HG02678 (cell line): Measurements from ENCODE around the gene OR2M2.

Experiments used
- ATAC-seq: cut with Tn5 transposase; IDR thresholded peaks from one replicate; pipeline ENCODE4 v1.9.1; 2021; ENCODE audit warnings: mild to moderate bottlenecking, moderate library complexity; ENCODE audit not compliant: unreplicated experiment

The OR2M2 gene, protein sequence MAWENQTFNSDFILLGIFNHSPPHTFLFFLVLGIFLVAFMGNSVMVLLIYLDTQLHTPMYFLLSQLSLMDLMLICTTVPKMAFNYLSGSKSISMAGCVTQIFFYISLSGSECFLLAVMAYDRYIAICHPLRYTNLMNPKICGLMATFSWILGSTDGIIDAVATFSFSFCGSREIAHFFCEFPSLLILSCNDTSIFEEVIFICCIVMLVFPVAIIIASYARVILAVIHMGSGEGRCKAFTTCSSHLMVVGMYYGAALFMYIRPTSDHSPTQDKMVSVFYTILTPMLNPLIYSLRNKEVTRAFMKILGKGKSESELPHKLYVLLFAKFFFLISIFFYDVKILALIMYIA

DNA sequence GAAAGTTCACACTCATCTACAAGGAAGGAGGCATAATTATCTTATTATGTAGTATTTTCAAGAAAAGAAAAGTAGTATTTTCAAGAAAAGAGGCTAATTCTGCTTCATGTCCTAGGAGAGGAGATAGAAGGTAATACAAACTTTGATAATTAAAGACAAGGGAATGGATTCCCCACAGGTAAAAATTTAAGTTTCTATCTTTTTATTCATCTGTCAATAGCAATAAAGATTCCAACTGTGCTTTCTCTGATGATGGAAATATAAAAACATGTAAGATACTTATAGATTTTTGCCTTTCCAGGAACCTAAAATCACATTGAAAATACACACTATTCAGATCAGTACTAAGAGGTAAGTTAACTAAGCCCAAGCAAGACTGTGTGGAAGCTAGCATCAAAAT is at the start of gene OR2M2:
Gene OR2M2 (plus strand): TSS at position 301 of the 400 bp plus-strand sequence. CDS start 5,165 bp downstream, outside the sequence.
- ATAC-seq: no peak

DNA sequence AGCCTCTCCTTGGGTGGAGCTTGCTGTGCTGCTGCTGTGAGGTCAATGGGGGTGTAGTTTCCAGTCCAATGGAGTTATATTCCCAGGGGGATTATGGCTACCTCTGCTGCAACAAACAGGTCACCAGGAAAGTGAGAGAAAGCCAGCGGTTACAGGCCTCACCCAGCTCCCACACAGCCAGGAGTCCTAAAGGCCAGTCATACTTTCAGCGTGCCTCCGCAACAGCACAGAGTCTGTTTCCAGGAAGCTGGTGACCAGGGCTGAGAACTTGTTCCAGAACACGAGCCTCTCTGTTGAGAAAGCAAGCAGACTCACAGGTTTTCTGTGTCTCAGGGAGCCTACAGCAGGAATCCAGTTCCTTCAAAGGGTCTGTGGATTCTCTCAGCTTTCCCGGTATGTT is 47.0 kb upstream of the OR2M2 start:
- ATAC-seq: no peak

DNA sequence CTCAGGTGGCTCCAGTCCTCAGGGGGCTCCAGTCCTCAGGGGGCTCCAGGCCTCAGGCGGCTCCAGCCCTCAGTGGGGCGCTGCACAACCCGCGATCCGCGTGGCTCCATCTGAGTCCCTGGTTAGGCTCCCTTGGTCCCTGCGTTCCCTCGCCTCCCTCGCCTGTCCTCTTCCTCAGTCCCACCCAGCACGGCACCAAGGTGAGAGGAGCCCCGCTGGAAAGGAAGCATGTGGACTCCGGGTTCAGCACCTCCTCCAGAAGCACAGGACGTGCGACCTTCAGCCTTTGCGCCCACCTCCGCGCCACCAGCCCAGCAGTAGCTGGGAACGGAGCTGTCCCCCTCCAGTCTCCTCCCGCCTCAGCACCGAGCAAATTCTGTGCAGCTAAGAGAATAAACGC is 37.8 kb upstream of the OR2M2 start:
- ATAC-seq: no peak

DNA sequence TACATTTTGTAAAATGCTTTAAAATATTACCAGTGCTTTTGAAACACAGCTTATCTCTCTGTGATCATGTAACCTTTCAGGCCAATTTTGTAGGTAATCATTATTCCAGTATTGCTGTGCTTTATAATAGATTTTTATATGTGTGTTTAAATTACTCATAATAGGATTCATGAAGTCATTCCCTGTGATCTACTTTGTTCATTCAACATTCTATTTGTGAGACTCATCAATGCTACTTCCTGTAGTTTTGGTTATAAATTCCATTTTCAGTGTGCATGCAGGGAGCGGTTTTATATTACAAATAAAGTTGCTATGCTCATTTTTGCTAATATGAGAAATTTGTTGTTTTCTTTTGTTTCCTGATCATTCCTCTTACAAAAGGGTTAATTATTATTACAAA is 33.8 kb upstream of the OR2M2 start:
- ATAC-seq: no peak

DNA sequence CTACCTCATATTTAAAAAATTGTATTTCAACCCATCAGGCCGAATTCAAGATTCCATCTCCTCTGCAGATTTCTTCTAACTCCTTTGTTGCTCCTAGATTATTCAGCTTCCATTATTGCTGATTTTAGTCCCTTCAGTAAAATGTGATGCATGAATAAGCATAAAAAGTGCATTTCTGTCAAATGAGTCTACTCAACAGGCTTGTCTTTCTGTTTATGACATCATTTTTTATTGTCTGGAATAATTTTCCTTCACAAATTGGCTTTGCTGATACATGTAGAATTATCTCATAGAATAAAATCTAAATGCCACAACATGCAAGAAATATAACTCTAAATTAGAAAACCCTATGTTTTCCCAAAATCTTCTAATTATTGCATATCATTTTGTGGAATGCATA is 31.3 kb upstream of the OR2M2 start:
- no peak for ATAC-seq

DNA sequence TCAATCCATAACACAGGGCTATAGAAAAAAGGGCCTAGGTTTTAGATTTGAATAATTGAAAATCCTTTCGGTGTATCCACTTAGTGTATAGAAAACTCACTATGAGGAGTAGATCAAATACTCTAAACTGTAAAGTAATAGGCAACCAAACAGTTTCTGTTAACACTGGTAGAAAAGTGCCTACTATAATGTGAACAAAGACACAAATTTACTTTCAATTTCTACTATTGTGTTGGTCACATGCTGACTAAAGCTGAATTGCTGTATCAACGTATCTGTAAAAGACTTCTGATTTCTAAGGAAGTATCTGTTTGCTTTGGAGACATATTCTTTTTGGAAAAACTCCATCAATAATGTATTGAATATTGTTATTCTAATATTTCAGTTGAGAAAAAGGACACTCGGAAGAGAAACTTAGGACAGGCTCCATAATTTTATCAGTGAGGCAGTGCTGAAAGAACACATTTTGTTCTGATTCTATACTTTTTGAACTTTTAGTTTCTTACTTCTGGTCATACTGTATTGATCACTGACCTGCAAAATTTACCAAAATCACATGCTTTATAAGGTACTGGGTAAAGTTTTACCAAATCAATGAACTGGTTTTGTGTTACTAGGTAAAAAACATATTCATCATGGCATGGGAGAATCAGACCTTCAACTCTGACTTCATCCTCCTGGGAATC is 30.0 kb upstream of the OR2M2 start, which contains the start of gene OR2M5:
Gene OR2M5 (plus strand): TSS at position 636 of the 686 bp plus-strand sequence. CDS start 0 bp downstream, at position 636.
- ATAC-seq: no peak

DNA sequence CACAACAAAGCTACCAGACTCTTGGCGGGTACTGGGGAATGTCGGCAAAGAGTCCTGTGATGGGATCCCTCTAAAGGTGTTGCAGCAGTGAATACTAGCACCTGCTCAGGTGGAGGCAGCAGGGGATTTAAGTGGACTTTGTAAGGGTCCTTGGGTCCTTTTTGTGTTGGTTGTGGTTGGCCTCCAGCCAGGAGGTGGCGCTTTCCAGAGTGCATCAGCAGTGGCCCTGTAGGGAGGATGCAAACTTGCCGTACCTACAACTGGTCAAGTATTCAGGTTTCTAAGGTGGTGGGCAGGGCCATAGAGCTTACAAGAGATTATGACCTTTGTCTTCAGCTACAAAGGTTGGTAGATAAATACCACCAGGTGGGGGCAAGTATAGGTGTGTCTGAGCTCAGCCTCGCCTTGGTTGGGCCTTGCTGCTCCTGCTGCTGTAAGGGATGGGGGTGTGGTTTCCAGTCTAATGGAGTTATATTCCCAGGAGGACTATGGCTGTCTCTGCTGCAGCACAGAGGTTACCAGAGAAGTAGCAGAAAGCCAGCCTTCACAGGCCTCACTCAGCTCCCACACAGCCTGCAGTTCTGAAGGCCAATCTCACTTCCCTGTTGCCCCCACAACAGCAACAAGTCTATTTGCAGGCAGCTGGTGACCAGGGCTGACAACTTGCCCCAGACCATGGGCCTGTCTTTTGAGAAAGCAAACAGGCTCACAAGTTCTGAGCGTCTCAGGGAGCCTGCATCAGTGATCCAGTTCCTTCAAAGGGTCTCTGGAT is 22.4 kb upstream of the OR2M2 start:
- no peak for ATAC-seq

DNA sequence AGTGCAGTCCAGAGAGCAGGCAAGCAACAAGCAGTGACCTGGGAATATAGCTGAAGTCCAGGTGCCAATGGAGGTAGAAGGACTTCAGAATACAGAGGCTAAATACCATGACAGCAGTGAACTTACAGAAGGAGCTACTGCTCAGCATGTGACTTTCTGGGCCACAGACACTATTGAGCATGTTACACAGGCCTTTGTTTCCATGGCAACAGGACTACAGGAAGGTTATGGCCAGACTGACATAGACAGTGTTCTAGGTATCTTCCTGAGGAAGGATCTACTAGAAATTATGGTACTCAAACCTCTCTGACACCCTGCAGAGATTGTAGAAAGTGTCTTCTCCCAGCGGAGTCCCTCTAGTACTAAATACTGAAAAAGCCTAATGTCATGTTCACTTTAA is 18.7 kb upstream of the OR2M2 start:
- ATAC-seq: no peak

DNA sequence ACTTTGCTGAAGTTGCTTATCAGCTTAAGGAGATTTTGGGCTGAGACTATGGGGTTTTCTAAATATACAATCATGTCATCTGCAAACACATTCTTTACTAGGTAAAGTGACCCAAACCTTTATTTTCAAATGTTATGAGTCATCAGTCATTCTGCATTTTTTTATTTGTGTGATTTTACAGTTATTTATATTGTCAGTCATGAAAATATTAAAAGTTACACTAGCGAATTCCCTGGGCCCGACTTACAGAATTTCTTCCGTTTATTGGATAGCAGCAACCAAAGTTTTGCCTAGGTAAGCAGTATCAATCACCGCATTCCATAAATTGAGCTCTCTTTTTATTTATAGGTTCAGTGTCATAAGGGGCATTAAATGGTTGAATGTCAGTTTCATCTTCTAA is 15.9 kb upstream of the OR2M2 start:
- ATAC-seq: no peak

DNA sequence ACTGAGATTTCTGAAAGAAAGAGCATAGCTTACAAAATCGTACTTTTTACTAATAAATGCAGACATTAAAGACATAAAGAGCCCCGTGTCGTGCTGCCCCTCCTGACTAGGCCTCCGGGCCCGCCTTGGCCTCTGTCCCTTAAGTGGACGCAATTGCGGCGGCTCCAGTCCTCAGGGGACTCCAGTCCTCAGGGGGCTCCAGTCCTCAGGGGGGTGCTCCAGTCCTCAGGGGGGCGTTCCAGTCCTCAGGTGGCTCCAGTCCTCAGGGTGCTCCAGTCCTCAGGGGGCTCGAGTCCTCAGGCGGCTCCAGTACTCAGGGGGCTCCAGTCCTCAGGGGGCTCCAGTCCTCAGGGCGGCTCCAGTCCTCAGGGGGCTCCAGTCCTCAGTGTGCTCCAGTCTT is 10.6 kb upstream of the OR2M2 start:
- ATAC-seq: no peak

DNA sequence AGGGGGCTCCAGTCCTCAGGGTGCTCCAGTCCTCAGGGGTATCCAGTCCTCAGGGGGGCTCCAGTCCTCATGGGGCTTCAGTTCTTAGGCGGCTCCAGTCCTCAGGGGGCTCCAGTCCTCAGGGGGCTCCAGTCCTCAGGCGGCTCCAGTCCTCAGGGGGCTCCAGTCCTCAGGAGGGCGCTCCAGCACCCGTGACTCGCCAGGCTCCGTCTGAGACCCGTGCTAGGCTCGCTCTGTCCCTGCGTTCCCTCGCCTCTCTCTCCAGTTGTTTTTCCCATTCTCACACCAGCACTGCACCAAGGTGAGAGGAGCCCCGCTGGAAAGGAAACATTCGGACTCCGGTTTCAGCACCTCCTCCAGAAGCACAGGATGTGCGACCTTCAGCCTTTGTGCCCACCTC is 9.4 kb upstream of the OR2M2 start:
- no peak for ATAC-seq

DNA sequence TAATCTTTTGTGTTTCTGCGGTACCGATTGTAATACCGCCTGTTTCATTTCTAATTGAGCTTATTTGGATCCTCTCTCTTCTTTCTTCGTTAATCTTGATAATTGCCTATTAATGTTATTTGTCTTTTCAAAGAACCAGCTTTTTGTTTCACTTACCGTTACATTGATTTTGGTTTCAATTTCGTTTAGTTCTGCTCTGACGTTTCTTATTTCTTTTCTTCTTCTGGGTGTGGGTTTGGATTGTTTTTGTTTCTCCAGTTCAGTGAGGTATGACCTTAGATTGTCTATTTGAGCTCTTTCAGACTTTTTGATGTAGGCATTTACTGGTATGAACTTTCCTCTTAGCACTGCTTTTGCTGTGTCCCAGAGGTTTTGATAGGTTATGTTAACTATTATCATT is 9.4 kb downstream of the OR2M2 start:
- no peak for ATAC-seq

DNA sequence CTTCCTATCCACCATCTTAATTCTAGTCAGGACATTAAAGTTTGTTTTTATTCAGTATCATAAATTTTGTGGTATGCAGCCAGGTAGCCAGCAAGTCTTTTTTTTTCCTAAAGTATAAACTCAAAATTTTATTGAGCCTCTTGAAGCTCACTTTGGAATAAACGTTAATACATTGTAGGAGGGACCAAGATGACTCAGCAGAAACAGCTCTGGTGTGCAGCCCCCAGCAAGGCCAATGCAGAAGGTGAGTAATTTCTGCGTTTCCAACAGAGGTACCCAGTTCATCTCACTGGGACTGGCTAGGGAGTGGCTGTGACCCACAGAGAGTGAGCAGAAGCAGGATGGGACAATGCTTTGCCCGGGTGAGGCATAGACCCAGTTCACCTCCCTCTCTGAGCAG is 12.7 kb downstream of the OR2M2 start:
- ATAC-seq: no peak

DNA sequence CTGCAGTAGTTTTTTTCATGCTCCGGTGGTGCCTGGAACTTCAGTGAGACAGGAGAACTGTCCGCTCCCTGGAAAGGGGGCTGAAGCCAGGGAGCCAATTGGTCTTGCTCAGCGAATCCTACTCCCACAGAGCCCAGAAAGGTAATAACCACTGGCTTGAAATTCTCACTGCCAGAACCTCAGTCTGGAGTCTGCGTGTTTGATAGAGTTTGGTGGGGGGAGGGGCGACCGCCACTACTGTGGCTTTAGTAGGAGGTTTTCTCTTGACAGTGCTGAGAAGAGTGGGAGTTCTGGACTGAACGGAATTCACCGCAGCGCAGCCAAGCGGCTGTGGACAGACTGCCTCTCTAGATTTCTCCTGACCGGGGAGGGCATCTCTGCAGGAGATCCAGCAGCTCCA is 14.4 kb downstream of the OR2M2 start:
- no peak for ATAC-seq

DNA sequence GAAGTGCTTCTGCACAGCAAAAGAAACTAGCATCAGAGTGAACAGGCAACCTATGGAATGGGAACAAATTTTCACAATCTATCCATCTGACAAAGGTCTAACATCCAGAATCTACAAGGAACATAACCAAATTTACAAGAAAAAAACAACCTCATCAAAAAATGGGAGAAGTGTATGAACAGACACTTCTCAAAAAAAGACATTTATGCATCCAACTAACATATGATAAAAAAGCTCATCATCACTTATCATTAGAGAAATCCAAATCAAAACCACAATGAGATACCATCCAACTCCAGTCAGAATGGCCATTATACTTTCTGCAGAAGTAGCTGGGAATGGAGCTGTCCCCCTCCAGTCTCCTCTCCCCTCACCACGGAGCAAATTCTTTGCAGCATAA is 19.5 kb downstream of the OR2M2 start:
- ATAC-seq: no peak

DNA sequence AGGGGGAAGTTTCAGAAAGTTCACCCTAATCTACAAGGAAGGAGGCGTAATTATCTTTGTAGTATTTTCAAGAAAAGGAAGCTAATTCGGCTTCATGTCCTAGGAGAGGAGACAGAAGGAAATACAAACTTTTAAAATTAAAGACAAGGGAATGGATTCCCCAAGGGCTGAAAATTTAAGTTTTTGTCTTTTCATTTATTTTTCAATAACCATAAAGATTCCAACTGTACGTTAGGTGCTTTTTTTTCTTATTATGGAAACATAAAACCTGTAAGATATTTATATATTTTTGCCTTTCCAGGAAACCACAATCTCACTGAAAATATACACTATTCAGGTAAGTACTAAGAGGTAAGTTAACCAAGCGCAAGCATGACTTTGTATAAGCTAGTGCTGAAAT is 22.3 kb downstream of the OR2M2 start, which contains the start of gene OR2M3:
Gene OR2M3 (plus strand): TSS at position 301 of the 400 bp plus-strand sequence. CDS start 5,803 bp downstream, outside the sequence.
- no peak for ATAC-seq

DNA sequence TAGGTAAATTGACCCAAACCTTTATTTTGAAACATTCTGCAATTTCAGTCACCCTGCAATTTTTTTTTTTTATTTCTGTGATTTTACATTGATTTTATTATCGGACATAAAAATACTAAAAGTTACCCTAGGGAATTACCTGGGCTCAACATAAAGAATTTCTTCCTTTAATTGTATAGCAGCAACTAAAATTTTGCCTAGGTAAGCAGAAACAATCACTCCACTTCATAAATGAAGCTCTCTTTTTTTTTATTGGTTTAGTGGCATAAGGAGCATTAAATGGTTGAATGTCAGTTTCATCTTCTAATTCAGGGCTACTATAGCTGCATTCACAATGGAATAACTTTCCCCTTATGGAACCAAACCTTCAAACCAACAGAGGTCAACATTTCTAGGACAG is 41.3 kb downstream of the OR2M2 start:
- ATAC-seq: no peak

DNA sequence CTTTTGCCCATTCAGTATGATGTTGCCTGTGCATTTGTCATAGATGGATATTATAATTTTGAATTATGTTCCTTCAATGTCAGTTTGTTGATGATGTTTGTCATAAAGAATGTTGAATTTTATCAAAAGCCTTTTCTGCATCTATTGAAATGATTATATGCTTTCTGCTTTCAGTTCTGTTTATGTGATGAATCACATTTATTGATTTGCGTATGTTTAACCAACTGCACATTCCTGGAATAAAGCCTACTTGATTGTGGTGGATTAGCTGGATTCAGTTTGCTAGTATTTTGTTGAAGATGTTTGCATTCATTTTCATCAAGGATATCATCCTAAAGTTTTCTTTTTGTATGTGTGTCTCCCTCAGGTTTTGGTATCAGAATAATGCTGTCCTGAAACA is 50.9 kb downstream of the OR2M2 start:
- no peak for ATAC-seq

DNA sequence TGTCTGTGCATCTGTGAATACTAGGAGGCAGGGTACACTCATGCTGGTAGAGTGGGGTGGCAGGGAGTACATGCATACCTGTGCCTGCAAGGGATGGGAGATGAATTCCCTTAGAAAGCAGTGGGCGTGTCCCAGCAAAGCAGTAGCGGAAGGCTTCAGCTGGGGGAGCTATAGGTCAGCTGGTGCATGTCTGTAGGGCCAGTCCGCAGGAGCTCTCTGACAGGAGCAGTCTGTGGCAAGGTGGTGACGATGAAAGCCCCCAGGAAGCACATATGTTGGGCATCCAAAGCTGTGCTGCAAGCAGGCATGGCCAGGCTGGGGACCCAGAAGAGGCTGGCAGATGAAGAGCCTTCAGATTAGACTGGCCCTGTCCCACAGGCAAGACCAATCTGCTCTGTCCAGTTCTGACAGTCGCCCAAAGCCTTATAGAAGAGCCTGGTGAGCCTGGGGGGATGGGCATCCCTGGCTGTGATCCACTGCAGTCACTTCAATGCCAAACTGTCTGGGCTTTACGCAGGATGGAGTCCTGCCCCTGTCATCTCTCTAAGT is 54.8 kb downstream of the OR2M2 start:
- no peak for ATAC-seq
